GM06990 (cell line): ENCODE data around the gene C22orf39.

ENCODE experiments used
- DNase-seq: peaks from one replicate; pipeline ENCODE4 v3.0.0-alpha.2; 2011; ENCODE audit not compliant: insufficient read length; ENCODE audit errors: extremely low read depth
- H3K27me3 ChIP-seq: replicated peaks from 2 replicates; pipeline ENCODE4 v1.6.0; 2011; ENCODE audit warnings: low read length; ENCODE audit not compliant: control insufficient read depth, insufficient read depth
- H3K36me3 ChIP-seq: 2 replicates; pipeline ENCODE4 v1.5.1; 2011; ENCODE audit warnings: low read length; ENCODE audit not compliant: control insufficient read depth, insufficient read depth
- H3K4me3 ChIP-seq: replicated peaks from 2 replicates; pipeline ENCODE4 v1.5.1; 2011; ENCODE audit warnings: low read depth, mild to moderate bottlenecking, control low read depth, low read length
- TF ChIP-seq, protein P1 (sequence below): IDR thresholded peaks from 2 replicates; pipeline ENCODE4 v1.5.1; 2011; ENCODE audit warnings: low read length, control low read depth, mild to moderate bottlenecking, inconsistent platforms; ENCODE audit not compliant: insufficient read depth, poor library complexity, severe bottlenecking

C22orf39 gene

GRCh38 chr22:19478901-19479354, 31.4 kb upstream of the C22orf39 start, which contains the start of gene UFD1:
Gene UFD1 (minus strand): TSS chr22:19479193. CDS start chr22:19479085, 108 bp downstream.
- Histone ChIP-seq H3K36me3 (peaks cover 3% of the 10 kb centered on the region; the same call in 1 of the 2 replicates), H3K27me3 (no peaks in the 10 kb centered on the region), H3K4me3 (peak within 1 kb of the TSS; percentile 89)
- DNase-seq = peak; percentile 91
- TF ChIP-seq, protein P1, sequence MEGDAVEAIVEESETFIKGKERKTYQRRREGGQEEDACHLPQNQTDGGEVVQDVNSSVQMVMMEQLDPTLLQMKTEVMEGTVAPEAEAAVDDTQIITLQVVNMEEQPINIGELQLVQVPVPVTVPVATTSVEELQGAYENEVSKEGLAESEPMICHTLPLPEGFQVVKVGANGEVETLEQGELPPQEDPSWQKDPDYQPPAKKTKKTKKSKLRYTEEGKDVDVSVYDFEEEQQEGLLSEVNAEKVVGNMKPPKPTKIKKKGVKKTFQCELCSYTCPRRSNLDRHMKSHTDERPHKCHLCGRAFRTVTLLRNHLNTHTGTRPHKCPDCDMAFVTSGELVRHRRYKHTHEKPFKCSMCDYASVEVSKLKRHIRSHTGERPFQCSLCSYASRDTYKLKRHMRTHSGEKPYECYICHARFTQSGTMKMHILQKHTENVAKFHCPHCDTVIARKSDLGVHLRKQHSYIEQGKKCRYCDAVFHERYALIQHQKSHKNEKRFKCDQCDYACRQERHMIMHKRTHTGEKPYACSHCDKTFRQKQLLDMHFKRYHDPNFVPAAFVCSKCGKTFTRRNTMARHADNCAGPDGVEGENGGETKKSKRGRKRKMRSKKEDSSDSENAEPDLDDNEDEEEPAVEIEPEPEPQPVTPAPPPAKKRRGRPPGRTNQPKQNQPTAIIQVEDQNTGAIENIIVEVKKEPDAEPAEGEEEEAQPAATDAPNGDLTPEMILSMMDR = no peak

DNA sequence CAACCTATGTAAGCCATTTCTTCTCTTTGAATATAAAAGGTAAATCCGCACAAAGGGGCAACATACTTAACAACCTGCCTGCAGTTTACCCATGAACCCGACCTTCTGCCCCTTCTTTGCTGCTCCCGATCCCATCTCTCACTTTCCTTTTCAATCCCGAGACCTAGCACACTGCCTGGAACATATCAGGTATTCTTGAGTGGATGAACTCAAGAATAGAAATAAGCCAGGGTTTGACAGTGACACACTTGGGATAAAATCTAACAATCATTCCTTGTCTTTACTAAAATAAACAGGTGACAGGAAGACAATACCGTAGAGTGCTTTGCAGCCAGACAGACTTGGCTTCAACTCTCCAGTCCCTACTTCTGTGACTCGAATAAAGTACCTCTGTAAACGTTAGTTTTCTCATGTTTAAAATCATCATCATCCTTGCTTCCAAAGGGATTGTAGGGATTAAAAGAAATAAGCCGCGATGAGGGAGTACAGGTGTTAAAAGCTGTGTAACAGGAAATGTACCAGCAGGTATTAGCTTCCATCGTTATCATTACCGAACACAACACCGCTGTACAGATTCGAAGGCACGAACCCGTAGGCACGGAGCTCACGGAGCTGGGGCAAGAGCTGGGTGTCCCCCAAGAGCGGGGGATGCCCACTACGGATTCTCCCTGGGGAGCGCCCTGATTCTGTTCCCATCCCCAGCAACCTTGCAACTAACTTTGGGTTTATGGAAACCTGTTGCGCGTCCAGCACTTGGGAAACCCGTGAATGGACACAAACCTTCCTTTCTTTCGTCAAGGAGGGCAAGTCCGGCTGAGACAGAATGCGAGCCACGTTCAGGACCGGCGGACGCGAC, 30.8 kb upstream of the C22orf39 start:
- Histone ChIP-seq H3K4me3 (peak overlapping the region; percentile 74), H3K27me3 (no peaks in the 10 kb centered on the region), H3K36me3 (peaks cover 9% of the 10 kb centered on the region)
- DNase-seq = no peak
- TF ChIP-seq, protein P1 = no peak

DNA sequence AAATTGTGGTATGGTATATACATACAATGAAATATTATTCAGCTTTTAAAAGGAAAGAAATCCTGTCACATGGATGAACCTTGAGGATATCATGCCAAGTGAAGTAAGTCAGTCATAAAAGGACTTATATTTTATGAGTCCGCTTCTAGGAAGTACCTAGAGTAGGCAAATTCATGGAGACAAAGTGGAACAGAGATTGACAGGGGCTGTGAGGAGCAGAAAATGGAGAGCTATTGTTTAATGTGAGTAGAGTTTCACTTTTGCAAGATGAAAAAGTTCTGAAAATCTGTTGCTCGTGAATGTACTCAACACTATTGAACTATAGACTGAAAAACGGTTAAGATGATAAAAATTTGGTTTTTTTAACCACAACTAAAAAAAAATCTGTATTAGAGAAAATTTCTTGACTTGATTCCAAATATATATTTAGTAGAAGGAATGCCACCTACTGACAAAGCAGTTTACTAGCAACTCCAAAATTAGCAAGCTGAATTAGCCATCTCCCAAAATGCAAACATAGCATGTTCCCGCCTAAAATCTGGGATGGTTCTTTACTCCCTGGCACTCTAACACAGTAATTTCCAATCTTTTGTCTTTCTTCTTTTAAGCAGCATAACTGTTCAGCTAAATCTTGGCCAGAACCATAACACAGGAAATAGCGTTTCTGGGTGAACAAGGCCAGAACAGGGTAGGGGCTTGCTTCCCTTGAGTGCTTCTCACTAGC, 30.0 kb upstream of the C22orf39 start:
- TF ChIP-seq, protein P1 = peak; percentile 18
- DNase-seq = no peak
- Histone ChIP-seq H3K36me3 (peaks cover 15% of the 10 kb centered on the region), H3K27me3 (no peaks in the 10 kb centered on the region), H3K4me3 (peak overlapping the region; percentile 74)

DNA sequence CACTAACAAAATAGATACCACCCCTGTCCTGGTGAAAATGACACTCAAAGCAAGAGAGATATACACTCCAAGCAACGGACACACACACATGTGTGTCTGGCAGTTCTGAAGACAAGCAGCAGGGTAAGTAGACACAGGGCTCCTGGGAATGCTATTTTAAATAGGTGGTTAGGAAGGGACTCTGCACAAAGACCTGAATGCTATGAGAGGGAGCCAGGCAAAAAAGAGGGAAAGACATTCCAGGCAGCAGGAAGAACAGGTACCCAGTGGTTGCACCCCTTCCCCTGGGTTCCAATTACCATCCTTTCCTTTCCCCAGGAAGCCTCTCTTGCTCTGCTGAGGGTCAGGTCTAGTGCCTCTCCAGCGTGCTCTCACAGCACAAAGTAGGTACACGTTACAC, 28.5 kb upstream of the C22orf39 start:
- no peak for DNase-seq
- no peak overlapping the region for H3K4me3 ChIP-seq
- H3K27me3 ChIP-seq = no peaks in the 10 kb centered on the region
- TF ChIP-seq, protein P1 = no peak
- peaks cover 26% of the 10 kb centered on the region for H3K36me3 ChIP-seq

GRCh38 chr22:19473578-19473977, 26.1 kb upstream of the C22orf39 start:
- Histone ChIP-seq H3K27me3 (no peaks in the 10 kb centered on the region), H3K36me3 (peaks cover 46% of the 10 kb centered on the region), H3K4me3 (no peak overlapping the region)
- DNase-seq = no peak
- TF ChIP-seq, protein P1 = peak; percentile 6
